HUES64 (cell line): ENCODE results near the gene S100A7.
"Not testable (repeated sequence)": the region's sequence is repeated elsewhere in the genome, so short reads cannot be mapped to it uniquely, and the experiment has no call there.

Source experiments
- H3K27ac ChIP-seq: 2 replicates; pipeline ENCODE4 v1.7.0; 2013; ENCODE audit warnings: low read depth, low read length, inconsistent platforms
- H3K27me3 ChIP-seq: 2 replicates; pipeline ENCODE4 v1.6.1; 2013; ENCODE audit warnings: mild to moderate bottlenecking, low read length; ENCODE audit not compliant: insufficient read depth
- H3K36me3 ChIP-seq: 2 replicates; pipeline ENCODE4 v1.6.1; 2013; ENCODE audit warnings: mild to moderate bottlenecking, low read length; ENCODE audit not compliant: insufficient read depth
- H3K4me1 ChIP-seq: 2 replicates; pipeline ENCODE4 v1.6.1; 2013; ENCODE audit warnings: mild to moderate bottlenecking, low read length, moderate library complexity; ENCODE audit not compliant: insufficient read depth
- H3K4me3 ChIP-seq: 2 replicates; pipeline ENCODE4 v1.5.1; 2013; ENCODE audit warnings: mild to moderate bottlenecking, low read length, moderate library complexity
- H3K9ac ChIP-seq: 2 replicates; pipeline ENCODE4 v1.6.1; 2013; ENCODE audit warnings: mild to moderate bottlenecking, low read depth, low read length
- H3K9me3 ChIP-seq: 2 replicates; pipeline ENCODE4 v1.6.1; 2013; ENCODE audit warnings: low read depth, low read length; ENCODE audit not compliant: insufficient read depth
- WGBS: fragments of 150-250, 120-280 bp; methylation state at CpG from one replicate; pipeline ENCODE4 v1.1.7; 2013; ENCODE audit warnings: missing lambda C conversion rate; 5-methylcytosine and 5-hydroxymethylcytosine counted together

Gene S100A7

GRCh38 chr1:153415850-153416570 lies 44.4 kb downstream of the S100A7 start, which contains the start of gene S100A7A:
TSS of gene S100A7A (plus strand) at chr1:153416520. CDS start at chr1:153418083, 1,563 bp downstream.
- H3K36me3 ChIP-seq = no peaks in the 10 kb centered on the region
- no peaks in the 10 kb centered on the region for H3K4me1 ChIP-seq
- WGBS = 82% methylated on average over 6 of the region's 6 CpGs
- no peaks in the 10 kb centered on the region for H3K9me3 ChIP-seq
- no peak within 1 kb of the TSS for H3K4me3 ChIP-seq
- H3K9ac ChIP-seq = no peak within 1 kb of the TSS
- H3K27me3 ChIP-seq = no peaks in the 10 kb centered on the region; the same call in 1 of the 2 replicates
- no peak within 1 kb of the TSS for H3K27ac ChIP-seq

- not testable (repeated sequence) for H3K27ac ChIP-seq, H3K9me3 ChIP-seq, H3K9ac ChIP-seq, H3K4me3 ChIP-seq, H3K36me3 ChIP-seq, H3K4me1 ChIP-seq, H3K27me3 ChIP-seq
Observed at GRCh38 chr1:153413961-153414360, 46.5 kb downstream of the S100A7 start.
